Right cardiac atrium (tissue), 5 donors: ENCODE results near the gene CHST15. TPM values are rescaled to one million over a fixed set of nuclear protein-coding genes. Genes with fewer than 3 reads are reported as not detected.

Experiments used
- ATAC-seq, 2 donors: fragments of 200-7000 bp; cut with Tn5 transposase; one replicate each; pipeline versions ENCODE4 v1.8.0 to v1.9.1; 2020; ENCODE audit warnings: moderate library complexity in 2 of 2, mild to moderate bottlenecking in 1 of 2
- DNase-seq, 3 donors: peaks; one replicate each; pipeline ENCODE4 v3.0.0-alpha.2; 2020
- H3K27ac ChIP-seq: one replicate; pipeline ENCODE4 v1.5.1; 2013; ENCODE audit warnings: mild to moderate bottlenecking, low read length, control low read depth, moderate library complexity
- H3K27me3 ChIP-seq: one replicate; pipeline ENCODE4 v1.6.1; 2013; ENCODE audit not compliant: control insufficient read depth, insufficient read depth
- H3K4me1 ChIP-seq: one replicate; pipeline ENCODE4 v1.6.1; 2013; ENCODE audit warnings: low read length; ENCODE audit not compliant: control insufficient read depth, insufficient read depth
- H3K4me3 ChIP-seq: one replicate; pipeline ENCODE4 v1.5.1; 2013; ENCODE audit warnings: low read length, control low read depth
- H3K9me3 ChIP-seq: one replicate; pipeline ENCODE4 v1.6.1; 2013; ENCODE audit warnings: low read length; ENCODE audit not compliant: control insufficient read depth
- WGBS: extraction: QIAGEN DNeasy Blood & Tissue Kit; methylation state at CpG from one replicate; pipeline ENCODE4 v1.1.7; 2013; 5-methylcytosine and 5-hydroxymethylcytosine counted together
- intact Hi-C, 4 donors: fragments of 100-400 bp; cut with DNase I; formaldehyde crosslinking; loops; one replicate each; pipeline versions ENCODE4 v1.11.0 to v1.14.0; 2022 to 2023
- long read RNA-seq, 4 donors: library from polyadenylated mRNA; unstranded; transcript quantifications; one replicate each; pipeline ENCODE4 v2.0.0, GENCODE V29; 2020 to 2021
- polyA plus RNA-seq: library from polyadenylated mRNA; stranded (reverse); fragments of 200-250 nt; gene quantifications from one replicate; pipeline ENCODE4 v1.2.3, GENCODE V29; 2013
- total RNA-seq, 4 donors: library from RNA; stranded (reverse); fragmentation: NEBNext Ultra II Directional; extraction: Animal tissue kit (Norgen Biotek cat#: 25700); gene quantifications; one replicate each; pipeline ENCODE4 v1.2.1, GENCODE V29; 2021
- donor health status: healthy with polysubstance abuse.
- donor health status: DM: no; HTN: yes; CAD: no.
- donor health status: DM: no; HTN: no; CAD: no.
- donor health status: DM: no; HTN: yes; CAD: no; lungs with severe emphysema.
- donor health status: DM: yes; HTN: yes; CAD: no.

CHST15 gene, protein sequence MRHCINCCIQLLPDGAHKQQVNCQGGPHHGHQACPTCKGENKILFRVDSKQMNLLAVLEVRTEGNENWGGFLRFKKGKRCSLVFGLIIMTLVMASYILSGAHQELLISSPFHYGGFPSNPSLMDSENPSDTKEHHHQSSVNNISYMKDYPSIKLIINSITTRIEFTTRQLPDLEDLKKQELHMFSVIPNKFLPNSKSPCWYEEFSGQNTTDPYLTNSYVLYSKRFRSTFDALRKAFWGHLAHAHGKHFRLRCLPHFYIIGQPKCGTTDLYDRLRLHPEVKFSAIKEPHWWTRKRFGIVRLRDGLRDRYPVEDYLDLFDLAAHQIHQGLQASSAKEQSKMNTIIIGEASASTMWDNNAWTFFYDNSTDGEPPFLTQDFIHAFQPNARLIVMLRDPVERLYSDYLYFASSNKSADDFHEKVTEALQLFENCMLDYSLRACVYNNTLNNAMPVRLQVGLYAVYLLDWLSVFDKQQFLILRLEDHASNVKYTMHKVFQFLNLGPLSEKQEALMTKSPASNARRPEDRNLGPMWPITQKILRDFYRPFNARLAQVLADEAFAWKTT
- total RNA-seq (10 to 100 TPM in 1 of 4 donors, 1 to 10 TPM in 3; 5.0 to 11.9 (median 8.7) TPM), polyA plus RNA-seq (2.2 TPM)
- long read RNA-seq, donor 1, full-length matches to known transcripts = 3 of 8 reads
- long read RNA-seq, donor 1, partial matches to known transcripts = 2 of 8 reads
- long read RNA-seq, donor 1, other reads (novel, unspliced or antisense) = 3 of 8 reads
- long read RNA-seq, donor 2 = 0 reads
- long read RNA-seq, donor 3, full-length matches to known transcripts = 11 of 20 reads
- long read RNA-seq, donor 3, partial matches to known transcripts = 5 of 20 reads
- long read RNA-seq, donor 3, other reads (novel, unspliced or antisense) = 4 of 20 reads
- long read RNA-seq, donor 4, full-length matches to known transcripts = 2 of 3 reads
- long read RNA-seq, donor 4, partial matches to known transcripts = 1 of 3 reads
- long read RNA-seq, donor 4, other reads (novel, unspliced or antisense) = 0 of 3 reads

DNA sequence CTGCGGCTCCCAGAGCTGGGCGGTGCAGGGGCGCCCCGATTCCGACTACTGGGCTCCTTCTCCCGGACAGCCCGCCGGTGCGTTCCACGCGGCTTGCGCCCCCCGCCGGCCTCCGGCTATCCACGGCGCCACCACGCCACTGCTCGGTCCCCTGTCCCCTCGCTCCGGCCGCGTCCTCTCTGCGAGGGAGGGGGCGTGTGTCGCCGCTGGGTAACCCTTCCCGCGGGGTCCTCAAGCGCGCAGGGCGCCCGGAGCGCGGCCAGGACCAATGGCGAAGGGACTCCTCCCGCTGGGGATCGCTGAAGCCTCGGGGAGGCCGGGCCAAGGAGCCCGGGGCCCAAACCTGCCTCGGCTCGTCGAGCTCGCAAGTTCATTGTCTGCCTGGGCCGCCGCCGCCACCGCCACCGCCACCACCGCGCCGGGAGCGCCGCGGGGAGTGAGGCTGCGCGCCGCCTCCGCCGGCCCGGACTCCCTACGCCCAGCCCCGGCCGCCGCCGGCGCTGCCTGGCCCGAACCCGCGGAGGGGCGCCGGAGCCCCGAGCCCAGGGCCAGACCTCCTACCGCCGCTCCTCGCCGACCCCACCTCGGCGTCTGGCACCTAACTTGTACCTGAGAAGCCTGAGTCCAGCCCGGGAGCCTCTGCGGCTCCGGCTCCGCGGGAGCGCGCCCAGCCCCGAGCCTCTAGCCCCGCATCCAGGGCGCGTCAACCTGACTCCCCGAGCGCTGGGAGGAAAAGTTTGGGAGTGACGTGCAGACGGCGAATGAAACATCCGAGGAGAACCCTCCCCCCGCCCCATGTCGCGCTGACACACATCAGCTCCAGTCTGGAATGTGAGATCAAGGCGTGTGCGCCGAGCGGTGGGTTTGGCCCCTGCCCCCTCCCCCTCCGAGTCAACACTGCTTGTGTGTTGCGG is at the start of gene CHST15:
TSS of gene CHST15 (minus strand) at position 739 of the 914 bp plus-strand sequence. CDS start 47,386 bp downstream, outside the sequence.
- Histone ChIP-seq H3K4me3 (peak within 1 kb of the TSS; percentile 73), H3K27me3 (no peaks in the 10 kb centered on the region), H3K9me3 (no peaks in the 10 kb centered on the region), H3K27ac (peak within 1 kb of the TSS; percentile 22), H3K4me1 (no peaks in the 10 kb centered on the region)
- intact Hi-C loops = no loop called here
- WGBS = under 1% methylated on average over 106 of the region's 106 CpGs
- DNase-seq = peak; percentile 55 to 77 (median 76)
- ATAC-seq = peak; percentile 39 to 56

DNA sequence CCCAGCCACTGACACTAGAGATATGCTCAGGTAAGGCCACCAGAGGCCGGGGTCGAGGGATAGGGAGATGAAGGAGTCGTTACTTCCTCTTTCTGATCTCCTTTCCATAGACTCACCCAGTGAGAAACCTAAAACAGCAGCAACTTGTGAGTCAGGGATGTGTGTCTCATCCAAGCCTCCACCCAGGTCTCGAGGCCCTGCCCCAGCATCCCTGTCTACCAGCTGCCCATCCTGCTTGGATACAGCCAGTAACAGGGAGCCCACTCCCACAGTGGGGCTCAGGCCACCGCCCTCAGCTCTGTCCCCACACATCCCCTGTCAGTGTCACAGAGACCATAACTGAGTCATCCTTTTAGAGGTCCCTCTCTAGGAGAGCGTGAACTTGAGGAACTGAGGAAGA is 49.6 kb upstream of the CHST15 start:
- intact Hi-C loops = no loop called here
- H3K27ac ChIP-seq = no peak overlapping the region
- 84% methylated on average over 6 of the region's 6 CpGs for WGBS

DNA sequence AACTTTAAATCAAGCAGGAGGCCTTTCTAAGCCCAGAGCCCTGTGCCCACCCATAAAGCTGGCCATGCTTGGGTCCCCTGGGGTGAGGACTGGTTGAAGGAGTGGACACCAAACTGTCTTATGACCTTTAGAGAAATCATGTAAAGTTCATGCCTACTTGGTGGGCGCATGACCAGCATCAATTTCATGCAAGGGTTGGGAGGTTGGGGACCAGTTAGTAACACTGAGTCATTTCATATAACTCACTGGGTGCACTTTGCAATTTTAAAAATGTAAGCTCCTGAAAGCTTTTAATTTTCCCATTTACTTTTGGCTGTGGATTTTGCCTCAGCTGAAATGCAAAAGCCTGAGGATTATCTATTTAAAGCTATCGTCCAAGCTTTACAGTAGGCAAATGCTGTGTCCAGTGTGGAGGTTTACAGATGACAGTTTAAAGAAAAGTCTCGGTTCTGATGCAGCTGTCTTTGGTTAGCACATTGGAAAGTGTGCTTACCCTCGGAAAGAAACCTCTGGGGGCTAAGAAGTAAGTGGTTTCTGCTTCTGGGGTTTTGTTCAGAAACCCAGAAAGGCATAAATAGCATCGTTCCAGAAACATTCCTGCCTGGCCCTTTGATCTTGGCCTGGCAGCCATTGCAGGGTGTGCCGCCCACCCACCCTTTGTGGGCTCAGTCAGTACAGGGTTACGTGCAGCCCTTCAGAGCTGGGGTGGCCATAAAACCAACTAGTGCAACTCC is 48.8 kb upstream of the CHST15 start:
- Histone ChIP-seq H3K9me3 (no peaks in the 10 kb centered on the region), H3K4me1 (peaks cover 3% of the 10 kb centered on the region), H3K27me3 (no peaks in the 10 kb centered on the region), H3K4me3 (no peak overlapping the region), H3K27ac (no peak overlapping the region)
- no peak for ATAC-seq
- no peak for DNase-seq
- 72% methylated on average over 7 of the region's 7 CpGs for WGBS
- intact Hi-C loops = no loop called here

More for the DNA sequence above, 49.6 kb upstream of the CHST15 start:
- DNase-seq = no peak
- no peak for ATAC-seq
- peaks cover 3% of the 10 kb centered on the region for H3K4me1 ChIP-seq
- H3K4me3 ChIP-seq = no peak overlapping the region
- H3K9me3 ChIP-seq = no peaks in the 10 kb centered on the region
- no peaks in the 10 kb centered on the region for H3K27me3 ChIP-seq

DNA sequence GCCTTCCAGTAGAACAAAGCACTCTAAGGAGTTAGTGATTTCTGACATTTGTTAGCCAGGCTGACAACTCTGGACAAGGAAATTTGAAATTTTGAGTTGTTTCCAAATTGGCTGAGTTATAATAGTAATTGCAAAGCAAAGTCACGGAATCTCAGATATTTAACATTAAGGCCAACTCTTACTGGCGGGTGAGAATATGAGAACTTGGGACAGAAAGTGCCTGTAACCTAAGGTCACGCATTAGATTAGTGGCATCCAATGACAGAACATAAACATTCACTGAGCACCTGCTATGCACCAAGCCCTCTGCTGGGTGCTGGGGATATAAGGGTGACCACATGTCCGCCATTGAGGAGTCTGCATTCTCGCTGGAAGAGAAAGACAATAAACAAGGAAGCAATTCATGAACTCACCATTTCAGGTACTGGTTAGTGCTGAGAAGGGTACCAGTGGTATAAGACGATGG is 45.5 kb upstream of the CHST15 start:
- peak; percentile 45 to 63 for ATAC-seq
- Histone ChIP-seq H3K4me3 (no peak overlapping the region), H3K27ac (no peak overlapping the region), H3K27me3 (no peaks in the 10 kb centered on the region), H3K9me3 (no peaks in the 10 kb centered on the region), H3K4me1 (no peaks in the 10 kb centered on the region)
- intact Hi-C loops = no loop called here
- 77% methylated on average over 6 of the region's 6 CpGs for WGBS
- no peak for DNase-seq

DNA sequence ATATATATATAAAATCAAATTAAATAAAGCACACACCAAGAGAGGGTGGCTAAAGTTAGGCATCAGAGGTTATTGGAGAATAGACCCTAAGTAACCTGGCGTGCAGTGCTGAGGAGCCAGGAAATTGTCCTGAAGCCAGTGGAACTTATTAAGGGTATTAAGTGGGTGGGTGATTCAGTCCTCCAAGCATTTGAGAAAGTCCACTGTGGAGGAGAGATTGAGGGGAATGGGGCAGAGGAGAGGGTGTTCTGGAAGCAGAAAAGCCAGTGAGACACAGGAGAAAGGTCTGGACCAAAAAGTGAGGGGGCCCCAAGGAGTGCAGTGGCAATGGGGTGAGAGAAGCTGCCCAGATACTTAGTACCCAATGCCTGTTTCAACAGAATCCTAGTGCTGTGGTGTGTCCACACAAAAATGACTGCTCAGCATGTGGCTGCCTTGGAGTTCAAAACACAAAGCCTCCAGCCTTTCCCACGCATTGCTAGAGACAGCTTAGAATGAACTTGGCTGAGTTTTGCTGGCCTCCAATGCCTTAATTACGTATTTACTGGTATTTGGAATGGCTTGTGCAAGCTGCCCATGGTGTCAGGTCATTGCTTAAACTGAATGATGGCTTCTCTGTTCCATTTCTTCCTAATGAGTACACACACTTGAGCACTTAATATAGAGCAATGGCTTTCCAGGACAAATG is 44.9 kb upstream of the CHST15 start:
- H3K27ac ChIP-seq = no peak overlapping the region
- intact Hi-C loops = no loop called here
- no peaks in the 10 kb centered on the region for H3K27me3 ChIP-seq
- peak in 1 of 3 donors; percentile 51 for DNase-seq
- ATAC-seq = peak; percentile 88 to 90
- no peak overlapping the region for H3K4me3 ChIP-seq
- H3K9me3 ChIP-seq = no peaks in the 10 kb centered on the region
- WGBS = 62% methylated on average over 3 of the region's 3 CpGs
- no peaks in the 10 kb centered on the region for H3K4me1 ChIP-seq

DNA sequence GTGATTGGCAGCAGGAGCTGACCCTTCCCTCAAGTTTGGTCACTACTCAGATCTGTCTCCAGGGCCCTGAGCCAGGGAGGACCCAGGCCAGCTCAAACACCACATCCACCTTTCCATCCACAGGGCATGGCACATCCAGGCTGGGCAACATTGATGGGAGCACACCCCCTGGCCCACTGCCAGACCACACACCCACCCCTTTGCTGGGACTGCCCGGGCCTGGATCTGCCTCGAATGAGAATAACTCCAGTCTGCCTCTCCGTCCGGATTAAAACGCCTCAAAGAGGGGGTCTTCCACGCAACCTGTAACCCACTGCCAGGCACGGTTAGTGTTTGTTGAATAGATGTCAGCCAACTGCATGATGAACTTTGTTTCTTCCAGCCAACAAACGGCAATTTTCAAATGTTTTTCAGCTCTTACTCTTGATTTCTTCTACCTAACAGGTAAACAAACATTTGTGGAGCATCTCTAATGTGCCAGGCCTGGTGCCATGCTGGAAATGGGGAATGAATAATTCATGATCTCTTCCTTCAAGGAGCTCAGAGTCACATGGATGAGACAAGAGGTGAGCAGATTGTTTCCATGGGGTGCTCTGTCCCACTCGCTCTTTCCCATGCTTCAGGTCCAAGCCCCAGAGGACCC is 41.0 kb upstream of the CHST15 start:
- ATAC-seq = no peak
- H3K4me3 ChIP-seq = no peak overlapping the region
- H3K27ac ChIP-seq = no peak overlapping the region
- no peak for DNase-seq
- intact Hi-C loops = no loop called here
- WGBS = 92% methylated on average over 9 of the region's 9 CpGs
- no peaks in the 10 kb centered on the region for H3K4me1 ChIP-seq
- H3K9me3 ChIP-seq = no peaks in the 10 kb centered on the region
- H3K27me3 ChIP-seq = no peaks in the 10 kb centered on the region

DNA sequence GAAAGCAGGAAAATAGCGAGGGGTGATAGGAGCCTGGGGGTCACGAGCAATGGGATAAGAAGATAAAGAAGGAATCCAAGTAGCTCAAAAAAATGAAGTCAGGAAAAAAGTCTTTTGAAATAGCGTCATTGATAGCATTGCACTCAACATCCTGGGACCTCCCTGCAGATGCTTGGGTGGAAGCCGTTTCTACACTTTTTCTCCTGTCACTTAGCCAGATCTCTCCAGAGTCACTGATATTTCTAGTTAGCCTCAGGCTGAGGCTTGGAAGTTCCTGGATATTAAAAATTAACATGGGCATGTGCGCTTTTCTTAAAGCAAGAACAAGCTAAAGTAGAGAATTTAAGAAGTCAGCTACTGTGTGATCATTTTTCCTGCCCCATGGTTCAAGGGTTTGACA is 39.5 kb upstream of the CHST15 start:
- intact Hi-C loops = no loop called here

DNA sequence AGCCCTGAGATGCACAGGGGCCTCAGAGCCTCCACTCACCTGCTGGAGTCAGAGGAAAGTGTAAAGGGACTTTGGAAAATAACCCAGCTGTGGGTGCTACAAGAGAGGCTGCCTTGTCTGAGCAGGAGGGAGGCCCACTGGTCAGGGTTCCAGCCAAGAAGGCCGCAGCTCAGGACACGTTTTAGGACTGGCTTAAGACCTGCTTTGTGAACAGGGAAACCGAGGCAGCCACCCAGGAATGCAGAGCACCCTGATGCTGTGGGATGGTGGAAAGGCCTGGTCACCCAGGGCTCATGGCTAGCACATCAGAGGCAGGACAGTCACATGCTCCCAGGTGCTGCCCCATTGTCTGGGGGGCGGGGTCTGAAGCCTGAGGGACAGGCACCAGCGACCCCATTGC is 38.9 kb upstream of the CHST15 start:
- intact Hi-C loops = no loop called here

More for the DNA sequence above, 39.5 kb upstream of the CHST15 start:
- WGBS = 51% methylated on average over 5 of the region's 5 CpGs
- H3K4me1 ChIP-seq = no peaks in the 10 kb centered on the region
- no peaks in the 10 kb centered on the region for H3K9me3 ChIP-seq
- no peak overlapping the region for H3K4me3 ChIP-seq
- H3K27ac ChIP-seq = no peak overlapping the region
- no peak for DNase-seq
- ATAC-seq = no peak
- no peaks in the 10 kb centered on the region for H3K27me3 ChIP-seq

DNA sequence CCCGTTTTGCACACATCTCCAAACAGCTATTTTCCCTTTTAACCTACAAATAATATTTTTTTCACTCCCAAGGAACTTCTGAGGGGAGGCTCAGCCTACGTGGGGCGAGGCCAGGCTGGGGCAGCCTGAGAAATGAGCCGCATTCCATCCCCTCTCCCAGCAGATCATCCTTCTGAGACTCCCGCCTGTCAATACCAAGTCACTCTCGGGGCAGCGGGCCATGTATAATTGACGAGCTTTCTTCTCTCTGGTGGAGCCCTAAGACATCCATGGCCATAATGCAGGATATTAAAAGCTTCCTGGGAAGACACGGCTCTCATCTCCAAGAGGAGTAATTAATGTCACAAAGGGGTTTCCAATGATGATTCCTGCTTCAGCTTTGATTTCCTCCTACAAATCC is 37.8 kb upstream of the CHST15 start:
- ATAC-seq (no peak), DNase-seq (no peak)
- no peaks in the 10 kb centered on the region for H3K27me3 ChIP-seq
- no peak overlapping the region for H3K4me3 ChIP-seq
- H3K27ac ChIP-seq = no peak overlapping the region
- WGBS = 84% methylated on average over 9 of the region's 9 CpGs
- H3K9me3 ChIP-seq = no peaks in the 10 kb centered on the region
- intact Hi-C loops = no loop called here
- no peaks in the 10 kb centered on the region for H3K4me1 ChIP-seq

More for the DNA sequence above, 38.9 kb upstream of the CHST15 start:
- H3K9me3 ChIP-seq = no peaks in the 10 kb centered on the region
- WGBS = 84% methylated on average over 5 of the region's 5 CpGs
- ATAC-seq (no peak), DNase-seq (no peak)
- H3K27me3 ChIP-seq = no peaks in the 10 kb centered on the region
- no peak overlapping the region for H3K27ac ChIP-seq
- H3K4me1 ChIP-seq = no peaks in the 10 kb centered on the region
- no peak overlapping the region for H3K4me3 ChIP-seq
